Astrocyte (in vitro differentiated cells and primary cell): ENCODE data around the gene KIAA1217. TPM values are rescaled to one million over a fixed set of nuclear protein-coding genes. Genes with fewer than 3 reads are reported as not detected.
A peak's percentile ranks its signal among the peaks of the same experiment; 100 is the strongest.

Experiments
- DNase-seq: peaks from one replicate; pipeline ENCODE4 v3.0.0-alpha.2; 2010; ENCODE audit warnings: low read depth
- FAIRE-seq: peaks from 2 replicates; lab custom pipeline; 2011; peaks lifted over from hg19 to GRCh38; lab: Jason Lieb, UNC
- H2AFZ ChIP-seq: 2 replicates; pipeline ENCODE4 v1.6.0; 2012; ENCODE audit warnings: low read depth, low read length, inconsistent platforms
- H3K27ac ChIP-seq: 2 replicates; pipeline ENCODE4 v1.5.1; 2011; ENCODE audit warnings: low read depth, low read length, inconsistent platforms
- H3K27me3 ChIP-seq: 2 replicates; pipeline ENCODE4 v1.6.0; 2011; ENCODE audit warnings: low read length, inconsistent platforms; ENCODE audit not compliant: insufficient read depth
- H3K36me3 ChIP-seq: 2 replicates; pipeline ENCODE4 v1.5.1; 2011; ENCODE audit warnings: low read length, inconsistent platforms; ENCODE audit not compliant: insufficient read depth
- H3K4me1 ChIP-seq: 2 replicates; pipeline ENCODE4 v1.5.1; 2011; ENCODE audit warnings: low read length, inconsistent platforms; ENCODE audit not compliant: insufficient read depth
- H3K4me2 ChIP-seq: 2 replicates; pipeline ENCODE4 v1.6.0; 2012; ENCODE audit warnings: low read length, inconsistent platforms
- H3K4me3 ChIP-seq: 2 replicates; pipeline ENCODE4 v1.5.1; 2011; ENCODE audit warnings: low read depth, mild to moderate bottlenecking, low read length, inconsistent platforms; ENCODE audit not compliant: insufficient read depth
- H3K79me2 ChIP-seq: 2 replicates; pipeline ENCODE4 v1.6.0; 2012; ENCODE audit warnings: mild to moderate bottlenecking, low read length, inconsistent platforms; ENCODE audit not compliant: insufficient read depth
- H3K9ac ChIP-seq: 2 replicates; pipeline ENCODE4 v1.6.0; 2012; ENCODE audit warnings: mild to moderate bottlenecking, low read length, inconsistent platforms
- H3K9me3 ChIP-seq: 2 replicates; pipeline ENCODE4 v1.5.1; 2012; ENCODE audit warnings: low read depth, mild to moderate bottlenecking, low read length, inconsistent platforms; ENCODE audit not compliant: insufficient read depth
- H4K20me1 ChIP-seq: 2 replicates; pipeline ENCODE4 v1.6.0; 2012; ENCODE audit warnings: low read length, inconsistent platforms; ENCODE audit not compliant: insufficient read depth
- H3K27ac Mint-ChIP-seq: one replicate; pipeline ENCODE4 v1.8.0; 2021; ENCODE audit warnings: mild to moderate bottlenecking, mixed read lengths; ENCODE audit not compliant: unreplicated experiment
- H3K27me3 Mint-ChIP-seq: one replicate; pipeline ENCODE4 v1.8.0; 2021; ENCODE audit warnings: low read depth, mixed read lengths; ENCODE audit not compliant: unreplicated experiment
- H3K36me3 Mint-ChIP-seq: one replicate; pipeline ENCODE4 v1.8.0; 2021; ENCODE audit warnings: low read depth, mixed read lengths; ENCODE audit not compliant: unreplicated experiment
- H3K4me1 Mint-ChIP-seq: one replicate; pipeline ENCODE4 v1.8.0; 2021; ENCODE audit warnings: low read depth, mixed read lengths; ENCODE audit not compliant: unreplicated experiment
- H3K4me3 Mint-ChIP-seq: one replicate; pipeline ENCODE4 v1.8.0; 2021; ENCODE audit warnings: mild to moderate bottlenecking, moderate library complexity, mixed read lengths; ENCODE audit not compliant: unreplicated experiment
- H3K9me3 Mint-ChIP-seq: one replicate; pipeline ENCODE4 v1.8.0; 2021; ENCODE audit warnings: mild to moderate bottlenecking, mixed read lengths; ENCODE audit not compliant: unreplicated experiment
- CTCF ChIP-seq: IDR thresholded peaks from 2 replicates; pipeline ENCODE4 v1.5.1; 2011; ENCODE audit warnings: low read depth, mild to moderate bottlenecking, inconsistent platforms, low read length, moderate library complexity; ENCODE audit not compliant: insufficient read depth
- EZH2 ChIP-seq: IDR thresholded peaks from 2 replicates; pipeline ENCODE4 v1.6.1; 2012; ENCODE audit warnings: mild to moderate bottlenecking, low read length, inconsistent platforms; ENCODE audit not compliant: insufficient read depth
- total RNA-seq: library from RNA; stranded (reverse); gene quantifications from 2 replicates; pipeline ENCODE4 v1.2.1, GENCODE V29; 2021

Gene KIAA1217
- total RNA-seq, 1 donor from 2014 or later, result 31.8 TPM

- H3K27me3 Mint-ChIP-seq, result no peaks in the 10 kb centered on the region
- Histone ChIP-seq H3K79me2 (peaks cover 16% of the 10 kb centered on the region), H3K27ac (peak overlapping the region; percentile 92), H4K20me1 (peaks cover 10% of the 10 kb centered on the region), H3K9ac (peak overlapping the region; percentile 94), H2AFZ (no peak overlapping the region), H3K4me1 (peaks cover 42% of the 10 kb centered on the region), H3K4me3 (no peak overlapping the region), H3K27me3 (no peaks in the 10 kb centered on the region), H3K36me3 (no peaks in the 10 kb centered on the region), H3K9me3 (no peaks in the 10 kb centered on the region), H3K4me2 (peak overlapping the region; percentile 88)
- H3K36me3 Mint-ChIP-seq, result peaks cover 17% of the 10 kb centered on the region
- DNase-seq (no peak), FAIRE-seq (no peak)
- peaks cover 49% of the 10 kb centered on the region for H3K4me1 Mint-ChIP-seq
- H3K4me3 Mint-ChIP-seq, result no peak overlapping the region
- H3K27ac Mint-ChIP-seq, result peak overlapping the region; percentile 83
- no peak for TF ChIP-seq EZH2
- peak; percentile 45 for TF ChIP-seq CTCF
- peaks cover 1% of the 10 kb centered on the region for H3K9me3 Mint-ChIP-seq
These were observed 254.1 kb downstream of the KIAA1217 start for GRCh38 chr10:24462889-24463552.

GRCh38 chr10:24463611-24464426 is 254.9 kb downstream of the KIAA1217 start:
- Mint-ChIP-seq H3K9me3 (peaks cover 1% of the 10 kb centered on the region), H3K4me3 (no peak overlapping the region), H3K36me3 (peaks cover 12% of the 10 kb centered on the region), H3K27ac (peak overlapping the region; percentile 83), H3K27me3 (no peaks in the 10 kb centered on the region), H3K4me1 (peaks cover 47% of the 10 kb centered on the region)
- Histone ChIP-seq H3K79me2 (peaks cover 23% of the 10 kb centered on the region), H4K20me1 (peaks cover 16% of the 10 kb centered on the region), H3K36me3 (no peaks in the 10 kb centered on the region), H3K9me3 (no peaks in the 10 kb centered on the region), H3K9ac (peak overlapping the region; percentile 94), H3K27ac (peak overlapping the region; percentile 92), H2AFZ (no peak overlapping the region), H3K27me3 (no peaks in the 10 kb centered on the region), H3K4me3 (peak overlapping the region; percentile 10), H3K4me1 (peaks cover 48% of the 10 kb centered on the region), H3K4me2 (peak overlapping the region; percentile 88)
- TF ChIP-seq CTCF (no peak), EZH2 (no peak)
- FAIRE-seq, result peak; percentile 92
- peak; percentile 97 for DNase-seq
